HS-27A (cell line): Measurements from ENCODE around the gene PGBD2.
"Not testable (repeated sequence)": the region's sequence is repeated elsewhere in the genome, so short reads cannot be mapped to it uniquely, and the experiment has no call there.

ENCODE experiments used
- DNase-seq: peaks from one replicate; pipeline ENCODE4 v3.0.0-alpha.2; 2012; ENCODE audit warnings: low read depth, missing footprints

Gene PGBD2

DNA sequence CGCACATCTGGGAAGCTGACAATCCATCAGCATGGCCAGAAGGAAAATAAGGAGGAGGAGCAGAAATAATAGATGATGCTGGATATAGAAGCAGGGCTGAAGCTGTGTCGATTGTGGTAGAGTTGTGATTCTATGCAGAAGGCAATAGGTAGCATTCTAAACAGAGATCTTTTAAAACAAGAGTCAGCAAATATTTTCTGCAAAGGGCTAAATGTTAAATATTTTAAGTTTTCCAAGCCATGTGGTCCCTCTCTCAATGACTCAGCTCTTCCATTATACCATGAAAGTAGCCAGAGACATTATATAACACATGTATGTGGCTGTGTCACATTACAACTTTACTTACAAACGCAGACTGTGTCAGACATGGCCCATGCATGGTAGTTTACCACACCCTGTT, 21.2 kb downstream of the PGBD2 start:
- not testable (repeated sequence) for DNase-seq

DNA sequence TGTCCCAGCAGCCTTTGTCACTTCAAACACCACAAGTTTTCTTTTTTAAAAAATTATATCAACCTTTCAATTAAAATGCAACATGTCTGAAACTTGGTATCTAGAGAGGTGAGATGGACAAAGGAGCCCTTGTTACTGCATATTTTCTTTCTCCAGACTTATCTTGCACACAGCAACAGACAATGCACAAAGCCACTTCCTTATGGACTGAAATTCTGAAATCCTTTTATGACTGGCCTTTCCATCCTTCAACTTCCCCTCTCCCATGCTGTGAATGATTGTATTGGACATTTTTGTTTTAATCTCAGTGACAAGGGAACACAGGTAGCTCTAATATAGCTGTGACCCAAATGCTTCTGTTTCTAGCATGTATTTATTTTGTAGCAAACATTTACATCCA, 22.1 kb downstream of the PGBD2 start:
- not testable (repeated sequence) for DNase-seq

DNA sequence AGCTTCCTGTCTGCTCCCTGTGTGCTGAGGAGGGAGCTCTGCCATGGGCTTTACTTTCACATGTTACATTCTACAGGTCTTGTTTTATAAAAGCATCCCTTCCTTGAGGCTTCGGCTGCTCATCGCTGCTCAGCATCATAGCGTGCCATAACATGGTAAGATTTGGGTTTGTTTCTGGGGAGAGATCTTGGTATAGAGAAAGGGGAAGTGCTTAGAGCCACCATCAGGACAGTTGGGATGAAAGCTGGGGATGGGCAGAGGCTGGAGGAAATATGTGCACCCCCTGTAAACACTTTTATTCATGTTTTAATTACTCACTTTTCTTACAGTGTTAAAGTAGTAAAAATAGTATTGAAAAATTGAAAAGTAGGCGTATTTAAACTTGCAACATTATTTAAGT, 24.0 kb downstream of the PGBD2 start:
- DNase-seq: not testable (repeated sequence)

DNA sequence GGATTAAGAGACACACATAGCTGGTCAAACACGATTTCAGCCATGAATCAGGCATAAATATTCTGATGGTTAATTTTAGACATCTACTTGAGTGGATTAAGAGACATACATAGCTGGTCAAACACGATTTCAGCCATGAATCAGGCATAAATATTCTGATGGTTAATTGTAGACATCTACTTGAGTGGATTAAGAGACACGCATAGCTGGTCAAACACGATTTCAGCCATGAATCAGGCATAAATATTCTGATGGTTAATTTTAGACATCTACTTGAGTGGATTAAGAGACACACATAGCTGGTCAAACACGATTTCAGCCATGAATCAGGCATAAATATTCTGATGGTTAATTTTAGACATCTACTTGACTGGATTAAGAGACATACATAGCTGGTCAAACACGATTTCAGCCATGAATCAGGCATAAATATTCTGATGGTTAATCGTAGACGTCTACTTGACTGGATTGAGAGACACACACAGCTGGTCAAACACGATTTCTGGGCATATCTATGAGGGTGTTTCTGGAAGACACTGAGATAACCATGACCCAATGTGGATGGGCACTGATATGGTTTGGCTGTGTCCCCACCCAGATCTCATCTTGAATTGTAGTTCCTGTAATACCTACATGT, 32.3 kb downstream of the PGBD2 start:
- DNase-seq: not testable (repeated sequence)

DNA sequence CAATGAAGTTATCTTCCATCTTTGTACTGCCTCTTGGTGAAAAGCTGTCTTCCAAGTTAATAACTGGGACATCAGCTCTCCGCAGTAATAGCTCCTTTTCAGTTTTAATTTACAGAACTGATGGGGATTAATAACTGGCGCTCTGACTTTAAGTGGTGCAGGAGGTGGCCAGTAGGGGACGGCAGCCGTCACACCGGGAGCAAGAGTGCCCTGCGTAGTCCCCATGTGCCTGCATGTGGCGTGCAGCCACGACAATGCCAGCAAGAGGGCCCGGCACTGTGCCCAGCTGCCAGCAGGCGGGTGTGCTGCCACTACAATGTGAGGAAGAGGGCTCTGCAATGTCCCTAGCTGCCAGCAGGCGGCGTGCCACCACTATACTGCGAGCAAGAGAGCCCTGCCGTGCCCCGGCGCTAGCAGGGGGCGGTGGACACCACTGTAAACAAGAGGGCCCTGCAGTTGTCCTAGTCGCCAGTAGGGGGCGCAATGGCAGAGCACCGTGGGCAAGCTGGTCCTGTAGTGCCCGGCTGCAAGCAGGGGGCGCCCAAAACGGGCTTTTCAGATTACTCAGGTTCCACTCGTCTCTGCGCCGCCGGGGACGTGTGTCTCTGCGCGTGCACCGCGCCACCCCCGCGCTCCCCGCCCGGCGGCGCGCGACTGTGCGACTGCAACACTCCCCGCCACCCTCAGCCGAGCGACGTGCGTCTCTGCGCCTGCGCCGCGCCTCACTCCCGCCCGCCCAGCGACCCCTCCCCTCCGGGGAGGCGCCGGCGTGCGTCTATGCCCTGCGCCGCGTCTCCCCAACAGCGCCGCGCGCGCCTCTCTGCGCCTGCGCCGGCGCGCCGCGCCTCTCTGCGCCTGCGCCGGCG, 38.3 kb downstream of the PGBD2 start:
- not testable (repeated sequence) for DNase-seq

DNA sequence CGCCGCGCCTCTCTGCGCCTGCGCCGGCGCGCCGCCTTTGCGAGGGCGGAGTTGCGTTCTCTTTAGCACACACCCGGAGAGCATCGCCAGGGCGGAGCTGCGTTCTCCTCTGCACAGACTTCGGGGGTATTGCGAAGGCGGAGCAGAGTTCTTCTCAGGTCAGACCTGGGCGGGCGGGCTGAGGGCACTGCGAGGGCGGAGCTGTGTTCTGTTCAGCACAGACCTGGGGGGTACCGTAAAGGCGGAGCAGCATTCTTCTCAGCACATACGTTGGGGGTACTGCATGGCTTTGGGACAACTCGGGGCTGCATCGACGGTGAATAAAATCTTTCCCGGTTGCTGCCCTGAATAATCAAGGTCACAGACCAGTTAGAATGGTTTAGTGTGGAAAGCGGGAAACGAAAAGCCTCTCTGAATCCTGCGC, 39.0 kb downstream of the PGBD2 start:
- DNase-seq: not testable (repeated sequence)

DNA sequence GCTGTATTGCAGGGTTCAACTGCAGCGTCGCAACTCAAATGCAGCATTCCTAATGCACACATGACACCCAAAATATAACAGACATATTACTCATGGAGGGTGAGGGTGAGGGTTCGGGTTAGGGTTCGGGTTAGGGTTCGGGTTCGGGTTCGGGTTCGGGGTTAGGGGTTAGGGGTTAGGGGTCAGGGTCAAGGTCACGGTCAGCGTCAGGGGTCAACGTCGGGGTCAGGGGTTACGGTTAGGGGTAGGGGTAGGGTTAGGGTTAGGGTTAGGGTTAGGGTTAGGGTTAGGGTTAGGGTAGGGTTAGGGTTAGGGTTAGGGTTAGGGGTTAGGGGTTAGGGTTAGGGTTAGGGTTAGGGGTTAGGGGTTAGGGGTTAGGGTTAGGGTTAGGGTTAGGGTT, 39.4 kb downstream of the PGBD2 start:
- DNase-seq: not testable (repeated sequence)

DNA sequence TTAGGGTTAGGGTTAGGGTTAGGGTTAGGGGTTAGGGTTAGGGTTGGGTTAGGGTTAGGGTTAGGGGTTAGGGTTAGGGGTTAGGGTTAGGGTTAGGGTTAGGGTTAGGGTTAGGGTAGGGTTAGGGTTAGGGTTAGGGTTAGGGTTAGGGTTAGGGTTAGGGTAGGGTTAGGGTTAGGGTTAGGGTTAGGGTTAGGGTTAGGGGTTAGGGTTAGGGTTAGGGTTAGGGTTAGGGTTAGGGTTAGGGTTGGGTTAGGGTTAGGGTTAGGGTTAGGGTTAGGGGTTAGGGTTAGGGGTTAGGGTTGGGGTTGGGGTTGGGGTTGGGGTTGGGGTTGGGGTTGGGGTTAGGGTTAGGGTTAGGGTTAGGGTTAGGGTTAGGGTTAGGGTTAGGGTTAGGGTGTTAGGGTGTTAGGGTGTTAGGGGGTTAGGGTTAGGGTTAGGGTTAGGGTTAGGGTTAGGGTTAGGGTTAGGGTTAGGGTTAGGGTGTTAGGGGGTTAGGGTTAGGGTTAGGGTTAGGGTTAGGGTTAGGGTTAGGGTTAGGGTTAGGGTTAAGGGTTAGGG, 39.9 kb downstream of the PGBD2 start:
- DNase-seq: not testable (repeated sequence)
